GM18502 (cell line): Measurements from ENCODE around the gene IL20RA.
A peak's percentile ranks its signal among the peaks of the same experiment; 100 is the strongest.
"Not testable (repeated sequence)": the region's sequence is repeated elsewhere in the genome, so short reads cannot be mapped to it uniquely, and the experiment has no call there.

Experiments
- ATAC-seq: cut with Tn5 transposase; IDR thresholded peaks from one replicate; pipeline ENCODE4 v1.9.1; 2021; ENCODE audit warnings: mild to moderate bottlenecking; ENCODE audit not compliant: unreplicated experiment, poor library complexity

The IL20RA gene

GRCh38 chr6:136979206-136979605 lies 65.6 kb downstream of the IL20RA start:
- no peak for ATAC-seq

DNA sequence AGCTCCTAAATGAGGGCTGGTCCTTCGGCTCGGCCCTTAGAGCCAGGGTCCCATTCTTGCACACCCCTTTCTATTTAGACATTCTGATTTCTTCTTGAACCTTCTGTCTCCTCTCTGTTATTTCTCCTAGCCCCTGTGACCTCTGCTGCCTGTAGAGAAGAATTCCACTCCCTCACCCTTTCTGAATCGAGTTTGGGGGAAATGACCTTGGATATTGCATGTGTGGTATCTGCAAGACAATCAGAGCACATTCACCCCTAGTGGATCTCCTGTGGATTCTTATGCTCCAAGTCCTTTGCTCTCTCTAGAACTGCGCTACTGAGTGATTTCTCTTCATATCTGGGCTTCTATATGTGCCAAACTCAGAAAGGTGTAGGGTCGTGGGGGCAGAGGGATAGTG lies 67.7 kb downstream of the IL20RA start:
- no peak for ATAC-seq

- no peak for ATAC-seq
These were observed 69.6 kb downstream of the IL20RA start for GRCh38 chr6:136975089-136975715.

GRCh38 chr6:136973781-136974180 lies 71.0 kb downstream of the IL20RA start:
- ATAC-seq, result not testable (repeated sequence)

DNA sequence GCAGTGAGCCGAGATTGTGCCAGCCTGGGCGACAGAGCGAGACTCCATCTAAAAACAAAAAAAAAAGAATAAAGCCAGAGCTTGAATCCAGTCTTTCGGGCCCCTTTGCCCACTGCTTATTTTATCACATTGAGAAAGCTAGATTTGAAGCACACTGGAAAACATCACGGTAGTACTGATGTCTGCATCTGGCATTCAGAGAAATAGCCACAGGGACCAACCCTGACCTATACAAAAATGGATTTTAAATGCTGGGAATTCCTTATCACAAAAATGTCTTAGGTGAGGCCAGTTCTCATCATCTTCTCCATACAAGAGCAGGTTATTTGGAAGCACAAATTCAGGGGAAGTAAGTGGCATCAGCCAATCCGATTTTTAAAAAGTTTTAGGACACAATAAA lies 73.2 kb downstream of the IL20RA start:
- ATAC-seq, result no peak

DNA sequence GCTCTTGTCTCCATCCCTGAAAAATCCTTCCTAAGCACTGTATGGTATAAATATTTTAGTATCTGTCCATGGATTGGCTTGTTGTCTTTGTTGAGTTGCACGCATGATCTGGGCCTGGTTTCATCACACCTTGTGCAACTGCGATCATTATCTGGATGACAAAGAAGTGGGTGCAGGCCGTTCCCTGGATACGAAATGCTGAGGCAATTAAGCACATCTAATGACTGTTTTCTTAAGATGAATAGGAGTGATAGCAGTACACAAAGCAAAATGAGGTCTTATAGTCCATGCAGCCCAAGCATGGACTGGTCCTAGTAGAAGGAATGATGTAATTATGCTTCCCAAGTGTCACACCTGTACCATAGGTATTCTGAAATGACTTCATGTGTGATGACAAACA lies 74.8 kb downstream of the IL20RA start:
- ATAC-seq, result no peak

GRCh38 chr6:136969433-136969832 lies 75.3 kb downstream of the IL20RA start:
- ATAC-seq, result no peak

GRCh38 chr6:136968837-136969236 lies 75.9 kb downstream of the IL20RA start:
- no peak for ATAC-seq

DNA sequence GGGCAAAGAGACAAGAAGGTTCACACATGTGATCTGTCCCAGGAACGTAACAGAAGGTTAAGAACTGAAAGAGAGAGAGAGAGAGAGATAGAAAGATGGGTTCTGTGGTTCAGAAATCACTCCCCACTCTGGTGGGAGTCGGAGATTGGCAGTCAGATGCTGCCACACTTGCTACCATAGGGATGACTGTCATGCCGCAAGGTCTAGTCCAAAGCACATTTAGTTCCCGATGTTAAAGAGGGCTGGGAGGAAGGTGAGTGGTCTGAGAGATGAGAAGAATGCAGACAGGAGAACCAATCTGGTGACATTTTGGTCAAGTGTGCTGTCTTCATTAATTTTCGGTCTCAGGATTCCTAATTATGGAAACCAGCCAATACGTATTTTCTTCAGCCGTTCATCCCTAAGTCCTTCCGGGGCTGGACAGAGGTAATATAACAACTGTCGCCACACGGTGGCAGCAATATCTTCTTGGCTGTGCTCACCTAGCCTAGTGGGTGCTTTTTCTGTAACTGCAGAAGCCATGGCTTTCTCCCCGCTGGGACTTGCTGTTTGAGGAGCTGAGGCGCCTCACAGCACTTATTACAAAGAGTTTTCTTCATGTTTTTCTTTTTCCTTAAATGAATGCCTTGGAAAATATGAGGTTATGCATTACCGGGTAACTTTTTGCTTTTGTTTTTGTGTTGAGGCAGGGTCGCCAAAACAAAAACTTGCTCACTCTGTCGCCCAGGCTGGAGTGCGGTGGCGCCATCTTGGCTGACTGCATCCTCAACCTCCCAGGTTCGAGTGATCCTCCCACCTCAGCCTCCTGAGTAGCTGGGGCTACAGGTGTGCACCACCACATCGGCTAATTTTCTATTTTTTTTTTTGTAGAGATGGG lies 76.7 kb downstream of the IL20RA start:
- ATAC-seq, result peak; percentile 92

- ATAC-seq, result no peak
These were observed 80.4 kb downstream of the IL20RA start for GRCh38 chr6:136964398-136964797.

- ATAC-seq, result no peak
These were observed 81.5 kb downstream of the IL20RA start for GRCh38 chr6:136963259-136963658.

GRCh38 chr6:136962661-136963060 lies 82.1 kb downstream of the IL20RA start:
- ATAC-seq, result no peak

DNA sequence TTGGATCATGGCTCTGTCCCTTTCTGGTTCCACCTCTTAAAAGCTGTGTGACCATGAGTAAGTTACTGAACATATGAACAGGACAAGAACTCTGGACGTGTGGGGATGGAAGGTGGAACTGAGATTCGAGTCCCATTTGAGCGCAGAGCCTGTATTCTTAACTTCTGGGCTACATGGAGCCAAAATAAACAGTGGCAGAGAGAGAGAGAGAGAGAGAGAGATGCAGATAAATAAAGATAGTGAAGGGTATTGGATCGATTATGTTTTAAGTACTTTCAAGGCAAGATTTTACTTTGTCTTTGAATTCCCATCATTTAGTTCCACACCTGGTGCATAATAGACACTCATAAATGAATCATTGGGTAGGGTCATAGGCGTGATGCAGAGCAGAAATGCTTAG lies 82.9 kb downstream of the IL20RA start:
- no peak for ATAC-seq

- no peak for ATAC-seq
These were observed 84.0 kb downstream of the IL20RA start for GRCh38 chr6:136960781-136961180.

DNA sequence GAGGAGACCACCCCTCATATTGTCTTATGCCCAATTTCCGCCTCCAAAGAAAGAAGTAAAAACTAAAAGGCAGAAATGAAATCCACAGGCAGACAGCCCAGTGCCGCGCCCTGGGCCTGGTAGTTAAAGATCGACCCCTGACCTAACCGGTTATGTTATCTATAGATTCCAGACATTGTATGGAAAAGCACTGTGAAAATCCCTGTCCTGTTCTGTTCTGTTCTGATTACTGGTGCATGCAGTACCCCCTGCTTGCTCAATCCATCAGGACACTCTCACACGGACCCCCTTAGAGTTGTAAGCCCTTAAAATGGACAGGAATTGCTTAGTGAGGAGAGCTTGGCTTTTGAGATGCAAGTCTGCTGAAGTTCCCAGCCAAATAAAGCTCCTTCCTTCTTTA lies 84.8 kb downstream of the IL20RA start:
- ATAC-seq, result not testable (repeated sequence)

DNA sequence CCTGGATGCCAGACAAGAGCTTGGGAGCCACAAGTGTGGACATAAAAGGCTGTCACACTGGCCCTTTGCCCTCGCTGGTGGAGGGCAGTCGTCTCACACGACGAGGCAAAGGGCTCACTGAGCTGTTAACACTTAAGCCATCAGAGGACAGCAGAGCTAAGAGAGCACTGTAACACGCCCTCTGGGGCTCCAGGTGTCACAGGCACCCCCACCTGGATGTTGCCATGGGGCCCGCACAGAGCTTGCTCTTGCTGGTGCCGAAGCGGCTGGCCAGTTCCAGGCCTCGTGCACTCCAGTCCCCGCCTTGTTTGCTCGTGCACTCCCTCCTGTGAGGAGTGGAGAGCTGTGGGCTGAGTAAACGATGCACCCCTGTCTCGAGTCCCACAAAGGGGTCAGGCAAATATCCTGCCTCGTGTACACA lies 85.3 kb downstream of the IL20RA start:
- no peak for ATAC-seq

GRCh38 chr6:136958168-136958567 lies 86.6 kb downstream of the IL20RA start:
- no peak for ATAC-seq

- no peak for ATAC-seq
These were observed 87.9 kb downstream of the IL20RA start for GRCh38 chr6:136956590-136957544.

GRCh38 chr6:136955123-136955522 lies 89.6 kb downstream of the IL20RA start:
- no peak for ATAC-seq

DNA sequence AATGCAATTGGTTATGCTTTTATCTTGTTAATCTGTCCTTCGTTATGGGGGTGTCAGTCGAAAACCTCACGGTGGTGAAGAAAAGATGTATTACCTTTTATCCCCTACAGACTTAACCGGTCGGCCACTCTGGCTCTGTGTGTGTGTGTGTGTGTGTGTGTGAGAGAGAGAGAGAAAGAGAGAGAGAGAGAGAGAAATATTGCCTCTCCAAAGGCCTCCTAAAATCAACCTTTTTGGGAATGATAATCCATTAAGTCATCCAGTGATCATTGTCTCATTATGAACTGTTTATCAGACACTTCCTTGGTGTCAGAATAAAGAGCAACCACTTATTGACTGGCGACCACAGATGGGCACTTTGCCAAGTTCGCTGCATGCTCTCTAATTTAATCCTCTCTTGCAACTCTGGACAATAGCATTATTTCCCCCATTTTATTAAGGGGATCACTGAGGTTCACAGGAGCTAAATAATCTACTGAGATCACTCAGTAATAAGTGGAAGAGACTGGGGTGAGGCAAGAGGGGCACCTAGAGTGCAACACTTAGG lies 92.0 kb downstream of the IL20RA start:
- ATAC-seq, result no peak
